Measurements from ENCODE around the gene GOLGA8B.
"Not testable (repeated sequence)": the region's sequence is repeated elsewhere in the genome, so short reads cannot be mapped to it uniquely, and the experiment has no call there.

The GOLGA8B gene

GRCh38 chr15:34583399-34584329, at the start of gene GOLGA8B:
GOLGA8B (minus strand) TSS chr15:34583651; CDS start chr15:34535912, 47,739 bp downstream.
- peak; percentile 83 for DNase-seq (ENCODE audit: low read depth, low spot score)

GRCh38 chr15:34633165-34633564, 49.7 kb upstream of the GOLGA8B start:
- not testable (repeated sequence) for DNase-seq (ENCODE audit: low read depth, low spot score)

- no peak for DNase-seq (ENCODE audit: low read depth, low spot score)
Observed at GRCh38 chr15:34628577-34629152, 45.2 kb upstream of the GOLGA8B start.

- no peak for DNase-seq (ENCODE audit: low read depth, low spot score)
Observed at GRCh38 chr15:34625007-34625406, 41.6 kb upstream of the GOLGA8B start.

GRCh38 chr15:34621675-34622074, 38.2 kb upstream of the GOLGA8B start:
- DNase-seq (ENCODE audit: low read depth, low spot score), result peak; percentile 57

- DNase-seq (ENCODE audit: low read depth, low spot score), result no peak
Observed at GRCh38 chr15:34620814-34621213, 37.4 kb upstream of the GOLGA8B start.

- DNase-seq (ENCODE audit: low read depth, low spot score), result no peak
Observed at GRCh38 chr15:34620142-34620541, 36.7 kb upstream of the GOLGA8B start.

GRCh38 chr15:34619151-34619550, 35.7 kb upstream of the GOLGA8B start:
- DNase-seq (ENCODE audit: low read depth, low spot score), result no peak

GRCh38 chr15:34618073-34618472, 34.6 kb upstream of the GOLGA8B start:
- no peak for DNase-seq (ENCODE audit: low read depth, low spot score)

- peak; percentile 48 for DNase-seq (ENCODE audit: low read depth, low spot score)
Observed at GRCh38 chr15:34616613-34617012, 33.2 kb upstream of the GOLGA8B start.

- DNase-seq (ENCODE audit: low read depth, low spot score), result no peak
Observed at GRCh38 chr15:34613997-34614396, 30.5 kb upstream of the GOLGA8B start.

- no peak for DNase-seq (ENCODE audit: low read depth, low spot score)
Observed at GRCh38 chr15:34613301-34613700, 29.9 kb upstream of the GOLGA8B start.

GRCh38 chr15:34610354-34610753, 26.9 kb upstream of the GOLGA8B start:
- no peak for DNase-seq (ENCODE audit: low read depth, low spot score)

GRCh38 chr15:34609102-34610057, 25.9 kb upstream of the GOLGA8B start:
- DNase-seq (ENCODE audit: low read depth, low spot score), result no peak

- DNase-seq (ENCODE audit: low read depth, low spot score), result no peak
Observed at GRCh38 chr15:34608517-34608916, 25.1 kb upstream of the GOLGA8B start.

- no peak for DNase-seq (ENCODE audit: low read depth, low spot score)
Observed at GRCh38 chr15:34607832-34608231, 24.4 kb upstream of the GOLGA8B start.

- DNase-seq (ENCODE audit: low read depth, low spot score), result no peak
Observed at GRCh38 chr15:34606545-34606944, 23.1 kb upstream of the GOLGA8B start.

- DNase-seq (ENCODE audit: low read depth, low spot score), result no peak
Observed at GRCh38 chr15:34606131-34606530, 22.7 kb upstream of the GOLGA8B start.

- no peak for DNase-seq (ENCODE audit: low read depth, low spot score)
Observed at GRCh38 chr15:34603095-34603494, 19.6 kb upstream of the GOLGA8B start.

GRCh38 chr15:34600923-34601322, 17.5 kb upstream of the GOLGA8B start:
- DNase-seq (ENCODE audit: low read depth, low spot score), result no peak

- DNase-seq (ENCODE audit: low read depth, low spot score), result no peak
Observed at GRCh38 chr15:34598799-34599585, 15.5 kb upstream of the GOLGA8B start.

All from astrocyte of the hippocampus (primary cell).